HG03575 (cell line): ENCODE measurements around the gene TRIP4.
"Not testable (repeated sequence)": the region's sequence is repeated elsewhere in the genome, so short reads cannot be mapped to it uniquely, and the experiment has no call there.

ENCODE experiments used
- ATAC-seq: cut with Tn5 transposase; IDR thresholded peaks from one replicate; pipeline ENCODE4 v1.9.1; 2021; ENCODE audit not compliant: unreplicated experiment, insufficient number of reproducible peaks, low FRiP score; ENCODE audit errors: extremely low read depth

The TRIP4 gene

DNA sequence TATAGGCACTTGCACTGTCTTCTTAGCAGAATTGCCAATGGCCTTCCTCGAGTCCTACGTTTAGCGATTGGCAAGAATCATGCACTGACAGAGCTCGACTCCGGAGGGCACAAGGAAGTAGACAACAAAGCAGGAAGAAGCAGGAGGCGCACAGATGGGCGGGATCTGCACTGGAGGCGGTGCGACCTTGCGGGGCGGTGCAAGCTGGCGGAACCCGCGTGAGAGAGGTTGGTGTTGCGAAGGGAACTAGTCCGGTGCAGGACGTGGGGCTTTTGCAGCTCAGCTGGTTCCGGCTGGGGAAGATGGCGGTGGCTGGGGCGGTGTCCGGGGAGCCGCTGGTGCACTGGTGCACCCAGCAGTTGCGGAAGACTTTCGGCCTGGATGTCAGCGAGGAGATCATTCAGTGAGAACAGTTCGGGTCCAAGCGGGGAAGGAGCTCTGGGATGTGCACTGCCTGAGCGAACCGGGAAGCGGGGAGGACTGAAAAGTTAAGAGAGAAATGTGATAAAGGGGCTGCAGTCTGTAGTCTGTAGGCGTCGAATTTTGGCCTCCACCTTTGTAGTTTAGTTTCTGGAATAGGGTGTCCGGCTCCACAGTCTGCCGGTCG lies at the start of gene TRIP4:
Gene TRIP4 (plus strand): TSS at position 275 of the 607 bp plus-strand sequence. CDS start 28 bp downstream, at position 303.
- peak; percentile 72 for ATAC-seq

DNA sequence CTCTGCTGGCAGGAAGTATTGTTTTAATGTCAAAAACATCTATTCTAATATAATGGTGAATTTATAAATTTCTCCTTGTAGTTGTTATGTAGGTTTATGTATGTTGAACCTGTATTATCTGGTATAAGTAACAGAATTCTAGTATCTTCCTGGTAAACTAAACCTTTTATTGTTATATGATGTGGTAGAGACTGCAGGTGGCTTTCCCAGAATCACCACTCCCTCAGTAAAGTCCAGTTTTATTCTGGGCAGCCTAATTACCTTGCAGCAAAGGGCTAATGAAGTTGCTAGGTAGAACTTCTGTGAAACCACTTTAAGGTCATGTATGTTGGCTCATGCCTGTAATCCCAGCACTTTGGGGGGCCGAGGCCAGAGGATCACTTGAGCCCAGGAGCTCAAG lies 47.3 kb upstream of the TRIP4 start:
- no peak for ATAC-seq

DNA sequence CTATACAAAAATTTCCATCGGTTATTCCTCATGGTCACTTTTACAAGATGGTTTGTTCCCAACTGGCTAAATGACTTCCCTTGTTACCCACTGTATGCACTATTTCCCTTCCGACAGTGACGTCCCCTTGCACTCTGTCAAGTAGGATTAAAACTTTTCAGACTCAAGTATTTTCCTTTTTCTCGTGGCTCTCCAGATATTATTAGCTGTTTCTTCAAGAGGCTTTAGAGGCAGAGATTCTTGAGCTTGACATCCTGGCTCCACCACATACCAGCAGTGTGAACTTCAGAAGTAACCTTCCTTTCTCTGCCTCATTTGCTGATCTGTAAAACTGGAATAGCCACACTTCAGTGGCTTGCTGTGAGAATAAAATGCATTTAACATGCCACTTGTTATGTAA lies 45.7 kb upstream of the TRIP4 start:
- ATAC-seq: no peak

DNA sequence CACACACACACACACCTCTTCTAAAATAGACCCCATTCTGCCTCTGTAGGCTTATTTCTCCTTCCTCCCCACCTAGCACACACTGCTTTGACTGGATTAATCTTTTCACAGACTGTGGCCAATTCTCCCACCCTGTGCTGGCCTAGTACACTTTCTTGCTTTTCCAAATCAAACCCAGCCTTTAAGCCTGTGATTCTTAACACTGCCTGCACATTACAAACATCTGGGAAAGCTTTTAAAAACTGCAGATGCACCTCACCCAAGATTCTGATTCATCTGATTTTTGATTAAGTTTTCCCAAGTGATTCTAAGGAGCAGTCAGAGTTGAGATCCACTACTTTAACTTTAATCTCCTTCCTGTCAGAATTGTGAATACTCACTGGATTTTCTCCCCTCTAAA lies 44.4 kb upstream of the TRIP4 start:
- no peak for ATAC-seq

DNA sequence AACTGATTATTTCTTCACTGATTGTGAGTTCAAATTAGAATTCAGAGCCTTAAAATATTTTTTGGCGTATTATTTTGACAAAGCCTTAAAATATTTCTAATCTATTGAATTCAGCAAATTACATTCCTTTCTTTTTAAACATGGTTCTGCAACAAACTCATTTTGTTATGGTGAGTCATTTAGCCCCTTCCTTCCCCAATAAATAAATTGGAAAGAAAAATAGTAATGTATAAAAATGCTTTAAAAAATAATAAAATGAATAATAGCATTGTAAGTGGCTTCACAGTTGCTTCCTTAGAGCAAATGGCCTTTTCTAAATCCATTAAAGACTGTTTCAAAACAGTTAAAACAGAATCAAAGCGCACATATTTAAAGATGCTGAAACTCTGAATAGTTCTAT lies 43.8 kb upstream of the TRIP4 start:
- ATAC-seq: no peak

DNA sequence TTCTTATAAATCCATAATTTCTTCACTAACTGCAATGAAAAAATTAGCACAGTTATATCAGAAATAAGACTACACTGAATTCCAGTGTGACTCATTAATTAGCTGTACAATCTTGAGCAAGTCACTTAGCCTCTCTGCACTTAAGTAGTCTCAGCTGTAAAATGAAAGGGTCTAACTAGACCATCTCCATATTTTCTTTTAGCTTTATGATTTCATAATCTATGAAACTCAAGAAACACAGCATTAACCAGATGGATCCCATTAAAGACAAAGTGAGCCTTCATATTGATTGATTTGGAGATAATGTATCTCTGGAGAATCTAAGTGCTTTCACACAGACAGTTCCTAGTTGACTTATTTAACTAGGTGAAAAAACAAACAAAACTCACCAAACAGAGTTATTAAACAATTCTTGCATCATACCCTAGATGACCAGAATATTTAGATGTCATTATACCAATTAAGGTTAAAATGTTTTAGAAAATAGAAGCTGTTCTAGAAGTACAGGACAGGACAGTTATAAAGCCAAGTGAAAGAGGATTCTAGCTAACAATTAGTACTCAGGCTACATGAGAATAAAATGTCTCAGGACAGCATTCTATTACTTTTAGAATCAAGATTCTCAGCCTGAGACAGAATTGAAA lies 42.9 kb upstream of the TRIP4 start:
- no peak for ATAC-seq

DNA sequence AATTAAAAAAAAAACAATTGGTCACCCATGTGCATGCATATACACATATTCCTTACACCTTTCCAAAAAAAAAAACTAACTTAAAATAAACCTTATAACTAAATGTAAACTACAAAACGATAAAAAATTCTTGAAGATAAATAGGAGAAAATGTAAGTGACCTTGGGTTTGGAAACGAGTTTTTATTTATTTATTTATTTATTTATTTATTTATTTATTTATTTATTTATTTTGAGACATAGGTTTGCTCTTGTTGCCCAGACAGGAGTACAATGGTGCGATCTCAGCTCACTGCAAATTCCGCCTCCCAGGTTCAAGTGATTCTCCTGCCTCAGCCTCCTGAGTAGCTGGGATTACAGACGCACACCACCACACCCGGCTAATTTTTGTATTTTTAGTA lies 41.4 kb upstream of the TRIP4 start:
- ATAC-seq: not testable (repeated sequence)

DNA sequence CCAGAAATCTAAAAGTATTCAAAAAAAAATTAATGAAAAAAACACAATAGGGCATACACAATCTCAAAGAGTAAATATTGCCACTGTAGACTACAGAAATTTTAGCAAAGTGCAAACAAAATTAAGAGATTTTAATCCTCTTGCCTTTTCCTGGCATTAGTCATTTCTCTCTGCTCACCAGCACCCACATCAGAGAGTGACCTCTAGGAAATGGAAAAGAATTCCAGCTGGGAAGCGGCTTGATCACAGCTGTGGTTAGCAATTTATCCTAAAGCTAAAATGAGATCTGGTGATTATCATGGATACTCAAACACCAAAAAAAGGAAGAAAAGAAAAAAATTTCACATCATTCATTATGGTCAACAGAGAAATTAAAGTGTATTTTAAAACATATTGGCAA lies 39.2 kb upstream of the TRIP4 start:
- no peak for ATAC-seq

DNA sequence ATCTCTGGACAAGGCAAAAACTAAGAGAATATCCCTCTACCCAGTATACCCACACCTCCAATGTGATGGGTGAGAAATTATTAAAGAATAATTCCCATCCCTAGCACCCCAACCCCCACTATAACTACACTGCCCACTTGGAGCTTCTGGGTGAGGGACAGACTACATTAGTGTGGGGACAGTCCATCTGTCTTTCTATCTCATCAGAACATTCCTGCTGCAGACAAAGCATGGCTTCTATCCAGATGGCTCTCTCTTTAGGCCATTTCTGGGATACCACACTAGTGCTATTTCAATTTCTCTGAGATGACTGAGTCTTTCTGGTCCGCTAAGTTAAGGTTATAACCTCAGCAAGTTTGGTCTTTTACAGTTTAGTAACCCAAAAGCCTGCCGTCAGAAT lies 38.3 kb upstream of the TRIP4 start:
- no peak for ATAC-seq

DNA sequence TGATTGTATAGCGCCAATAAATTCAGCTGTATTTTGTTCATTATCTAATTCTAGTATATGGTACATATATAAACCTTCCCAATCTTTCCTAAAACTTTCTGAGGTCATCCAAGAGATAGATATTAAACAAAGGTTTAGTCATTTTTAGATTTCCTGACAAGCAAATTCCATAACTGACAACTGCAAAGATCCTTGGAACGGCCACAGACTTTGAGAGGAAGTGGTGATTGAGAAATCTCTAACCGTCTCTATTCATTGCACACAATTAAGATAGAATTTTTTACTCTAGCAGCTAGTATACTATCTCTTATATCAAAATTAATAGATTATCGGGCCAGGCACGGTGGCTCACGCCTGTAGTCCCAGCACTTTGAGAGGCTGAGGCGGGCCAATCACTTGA lies 36.4 kb upstream of the TRIP4 start:
- no peak for ATAC-seq

DNA sequence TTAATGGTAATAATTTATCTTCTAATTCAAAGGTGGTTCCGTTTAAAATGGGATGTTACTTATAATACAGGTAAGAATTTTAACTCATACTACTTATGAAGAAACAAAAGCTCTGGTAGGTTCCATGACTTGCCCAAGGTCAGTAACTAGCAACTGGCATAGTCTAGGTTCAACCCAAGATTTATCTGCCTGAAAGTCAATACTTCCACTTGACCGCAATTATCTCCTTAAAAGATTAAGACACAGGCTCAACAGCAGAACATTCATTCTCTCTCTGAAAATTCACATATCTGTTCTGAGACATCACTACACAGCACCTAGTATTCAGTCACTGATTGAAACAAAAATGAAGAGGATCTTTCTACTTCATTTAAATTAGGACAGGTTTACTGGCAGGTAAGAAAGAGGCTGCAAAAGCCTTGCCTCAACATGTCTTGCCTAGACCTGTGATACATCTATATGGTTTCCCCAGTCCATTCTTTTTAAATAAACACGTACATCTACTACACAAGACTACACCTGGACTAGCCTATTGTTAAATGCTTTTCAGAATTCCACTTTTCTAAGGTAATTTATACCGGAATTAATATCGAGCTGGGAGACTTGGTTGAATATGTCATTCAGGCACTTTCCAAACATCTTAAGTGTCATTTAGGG lies 32.8 kb upstream of the TRIP4 start:
- ATAC-seq: no peak

DNA sequence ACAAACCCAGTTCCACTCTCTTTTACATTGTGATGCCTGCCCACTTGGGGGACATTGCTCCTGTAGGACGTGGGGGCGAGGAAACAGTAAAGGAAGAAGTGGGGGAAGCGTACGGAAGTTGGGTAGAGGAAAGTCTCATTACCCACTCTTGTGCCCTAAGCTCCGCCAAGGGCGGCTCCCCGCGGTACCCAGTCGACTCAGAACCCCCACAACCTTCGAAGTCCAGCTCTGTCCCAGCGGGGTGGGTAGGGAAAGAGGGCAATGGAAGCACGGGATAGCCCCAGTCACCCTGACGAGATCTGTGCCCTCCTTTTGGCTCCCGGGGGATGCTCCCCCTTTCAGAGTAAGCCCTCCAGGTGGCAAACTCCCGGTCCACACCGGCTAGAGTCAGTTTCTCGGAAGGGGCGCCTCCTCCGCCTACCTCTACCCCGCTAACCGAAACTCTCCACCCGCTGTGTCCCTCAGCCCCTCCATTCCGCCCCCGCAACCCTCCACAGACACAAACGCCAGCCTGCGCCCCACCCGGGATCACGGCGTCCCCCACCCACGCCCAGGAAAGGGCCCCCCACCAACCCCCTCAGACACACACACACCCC lies 32.2 kb upstream of the TRIP4 start:
- no peak for ATAC-seq

DNA sequence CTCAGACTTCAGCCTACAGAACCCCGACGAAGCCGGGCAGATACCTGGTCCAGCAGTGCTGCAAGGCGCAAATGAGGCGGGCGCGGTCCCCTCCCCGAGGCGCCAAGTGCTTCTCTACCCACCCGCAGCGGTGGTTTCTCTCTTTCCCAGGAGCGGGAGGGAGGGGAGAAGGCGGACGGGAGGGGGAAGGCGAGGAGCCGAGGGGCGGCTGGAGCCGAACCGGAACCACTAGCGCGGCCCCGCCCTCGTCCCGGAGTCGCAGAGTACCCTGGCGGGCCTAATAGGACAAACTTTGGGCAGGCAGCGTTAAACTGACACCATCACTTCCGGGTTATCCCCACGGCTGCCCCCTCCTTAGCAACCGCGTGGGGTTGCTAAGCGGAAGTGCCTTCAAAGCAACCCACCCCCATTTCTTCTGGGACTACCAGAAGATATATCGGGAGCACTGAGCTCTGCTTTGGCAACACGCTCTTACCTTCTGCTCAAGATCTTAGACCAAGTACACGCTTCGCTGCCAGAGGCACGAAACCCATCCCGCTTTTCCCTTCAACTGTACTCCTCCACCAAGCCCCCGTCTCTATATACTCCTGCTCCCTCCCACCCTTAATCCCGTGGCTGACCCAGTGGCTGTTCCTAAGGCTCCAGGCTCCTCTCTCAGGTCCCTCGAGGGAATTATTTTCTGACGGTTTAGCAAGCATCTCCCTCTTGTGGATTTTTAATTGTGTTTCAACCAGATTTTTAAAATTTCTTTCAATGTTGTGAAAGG lies 31.5 kb upstream of the TRIP4 start, which contains the start of gene CSNK1G1:
Gene CSNK1G1 (minus strand): TSS at position 230 of the 766 bp plus-strand sequence. CDS start 55,674 bp downstream, outside the sequence.
- peak; percentile 71 for ATAC-seq

DNA sequence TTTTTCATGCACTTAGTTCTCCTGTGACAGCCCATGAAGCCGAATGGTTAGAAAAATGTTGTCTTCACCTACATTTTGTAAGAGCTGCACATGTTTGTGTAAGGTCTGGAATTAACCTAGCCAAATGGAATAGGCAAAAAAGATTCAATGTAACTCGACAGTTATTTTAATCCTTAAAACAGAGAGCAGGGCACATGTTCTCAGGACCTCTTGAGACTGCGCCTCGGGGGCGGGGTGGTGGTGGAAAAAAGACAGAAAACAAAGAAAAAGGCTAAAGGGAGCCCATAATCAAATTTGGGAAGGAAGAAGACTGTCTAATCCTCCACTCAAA lies 31.0 kb upstream of the TRIP4 start:
- no peak for ATAC-seq

DNA sequence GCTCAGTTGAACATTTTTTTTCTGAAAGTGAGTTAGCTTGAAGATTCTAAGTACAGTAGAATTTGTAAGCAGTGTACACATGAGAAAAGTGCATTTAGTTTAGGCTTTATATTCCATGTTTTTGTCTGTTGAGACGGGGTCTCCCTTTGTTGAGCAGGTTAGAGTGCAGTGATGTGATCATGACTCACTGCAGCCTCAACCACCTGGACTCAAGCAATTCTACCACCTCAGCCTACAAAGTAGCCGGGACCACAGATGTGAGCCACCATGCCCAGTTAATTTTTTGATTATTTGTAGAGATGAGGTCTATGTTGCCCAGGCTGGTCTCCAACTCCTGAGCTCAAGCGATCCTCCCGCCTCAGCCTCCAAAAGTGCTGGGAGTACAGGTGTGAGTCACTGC lies 26.4 kb upstream of the TRIP4 start:
- no peak for ATAC-seq

DNA sequence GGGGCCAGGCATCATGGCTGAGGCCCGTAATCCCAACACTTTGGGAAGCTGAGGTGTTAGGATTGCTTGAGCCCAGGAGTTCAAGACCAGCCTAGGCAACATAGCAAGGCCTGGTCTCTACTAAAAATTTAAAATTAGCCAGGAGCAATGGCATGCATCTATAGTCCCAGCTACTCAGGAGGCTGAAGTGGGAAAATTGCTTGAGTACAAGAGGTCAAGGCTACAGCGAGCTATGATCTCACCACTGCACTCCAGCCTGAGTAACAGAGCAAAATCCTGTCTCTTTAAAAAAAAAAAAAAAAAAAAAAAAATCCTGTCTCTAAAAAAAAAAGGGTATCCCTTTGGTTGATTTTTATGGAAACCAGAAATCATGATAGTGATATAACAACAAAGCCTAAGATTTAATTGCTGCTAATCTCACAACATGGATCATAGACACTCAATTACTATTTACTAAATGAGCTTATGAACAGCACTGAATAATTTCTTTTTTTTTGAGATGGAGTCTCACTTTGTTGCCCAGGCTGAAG lies 18.5 kb upstream of the TRIP4 start:
- ATAC-seq: no peak

DNA sequence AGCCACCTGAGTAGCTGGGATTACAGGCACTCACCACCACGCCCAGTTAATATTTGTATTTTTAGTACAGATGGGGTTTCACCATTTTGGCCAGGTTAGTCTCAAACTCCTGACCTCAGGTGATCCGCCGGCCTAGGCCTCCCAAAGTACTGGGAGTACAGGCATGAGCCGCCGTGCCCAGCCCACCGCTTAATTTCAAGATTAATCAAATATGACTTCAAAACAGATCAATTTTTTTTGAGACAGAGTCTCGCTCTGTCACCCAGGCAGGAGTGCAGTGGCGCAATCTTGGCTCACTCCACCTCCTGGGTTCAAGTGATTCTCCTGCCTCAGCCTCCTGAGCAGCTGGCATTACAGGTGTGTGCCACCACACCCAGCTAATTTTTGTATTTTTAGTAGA lies 16.3 kb upstream of the TRIP4 start:
- not testable (repeated sequence) for ATAC-seq

DNA sequence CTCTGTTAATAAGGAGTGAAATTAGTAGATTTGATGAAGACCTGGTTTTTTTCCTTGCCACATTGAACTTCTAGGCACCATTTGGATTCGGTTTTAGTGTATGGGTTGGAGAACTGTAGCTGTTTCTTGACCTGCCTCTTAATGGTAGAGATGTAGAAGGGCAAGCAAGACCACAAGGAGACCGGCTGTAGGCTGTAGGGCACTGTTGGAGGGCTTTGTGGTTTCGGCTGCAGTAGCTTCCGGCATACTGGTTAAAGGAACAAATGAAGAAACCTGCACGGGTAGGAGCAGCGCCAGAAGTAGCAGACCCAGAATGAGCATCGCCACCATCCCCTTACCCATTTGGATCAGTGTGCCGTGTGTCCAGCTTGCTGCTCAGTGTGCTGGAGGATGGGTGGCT lies 14.3 kb upstream of the TRIP4 start:
- ATAC-seq: no peak

DNA sequence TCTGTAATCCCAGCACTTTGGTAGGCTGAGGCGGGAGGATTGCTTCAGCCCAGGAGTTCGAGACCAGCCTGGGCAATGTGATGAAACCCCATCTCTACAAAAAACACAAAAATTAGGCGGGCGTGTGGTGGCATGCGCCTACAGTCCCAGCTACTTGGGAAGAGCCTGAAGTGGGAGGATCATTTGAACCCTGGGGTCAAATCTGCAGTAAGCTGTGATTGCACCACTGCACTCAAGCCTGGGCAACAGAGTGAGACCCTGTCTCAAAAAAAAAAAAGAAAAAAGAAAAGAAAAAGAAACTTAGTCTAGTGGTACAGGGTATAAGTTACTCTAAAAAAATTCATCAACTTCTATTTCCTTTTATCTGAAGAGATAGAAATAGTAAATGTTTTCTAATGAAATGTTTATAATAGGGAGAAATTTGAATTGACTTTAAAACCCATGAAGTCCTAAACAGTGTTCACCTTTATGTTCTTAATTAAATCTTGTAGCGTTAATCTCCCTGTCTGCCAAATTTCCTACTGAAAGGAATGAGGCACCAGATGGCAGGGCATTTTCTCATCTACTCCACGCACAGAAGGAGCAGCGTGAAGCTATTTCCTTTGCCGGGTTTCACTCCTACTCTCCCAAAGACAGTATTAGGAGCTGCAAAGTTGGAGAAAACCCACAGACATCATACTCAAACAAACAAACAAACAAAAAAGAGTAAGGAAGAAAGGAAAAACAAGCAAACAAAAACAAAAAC lies 8.2 kb upstream of the TRIP4 start:
- ATAC-seq: no peak
